IMR-90 (cell line): Measurements from ENCODE around the gene FGF2. TPM values are rescaled to one million over a fixed set of nuclear protein-coding genes. Genes with fewer than 3 reads are reported as not detected.
A peak's percentile ranks its signal among the peaks of the same experiment; 100 is the strongest.

Experiments
- ATAC-seq: fragments of 200-7000 bp; cut with Tn5 transposase; 2 replicates; pipeline ENCODE4 v1.9.1; 2020; ENCODE audit warnings: low read depth, mild to moderate bottlenecking, moderate library complexity
- BruUV-seq: library from RNA; stranded (reverse); fragments of 400-500 nt; replicated peaks from 2 replicates; lab custom pipeline; 2021; lab: Mats Ljungman, UMichigan
- CTCF ChIA-PET: fragments of 300-600 bp; formaldehyde crosslinking; extraction: SDS; loops from one replicate; lab custom pipeline; 2021; ENCODE audit warnings: antibody characterized with exemption; lab: Yijun Ruan, JAX
- POLR2A ChIA-PET: fragments of 300-600 bp; sonication (Branson Sonifier 250); formaldehyde crosslinking; loops from one replicate; lab custom pipeline; 2022; ENCODE audit warnings: antibody characterized with exemption; ENCODE audit not compliant: unreplicated experiment; lab: Charles Lee
- DNase-seq: peaks from one replicate; pipeline ENCODE4 v3.0.0; 2013
- H2AFZ ChIP-seq: replicated peaks from 2 replicates; pipeline ENCODE3; 2013; ENCODE audit warnings: low read length, mild to moderate bottlenecking; ENCODE audit not compliant: poor library complexity
- H2AK5ac ChIP-seq: 2 replicates; pipeline ENCODE4 v1.6.1; 2013; ENCODE audit warnings: low read depth, low read length, inconsistent platforms
- H2AK9ac ChIP-seq: replicated peaks from 2 replicates; pipeline ENCODE3; 2013; ENCODE audit warnings: mild to moderate bottlenecking, low read depth, low read length, moderate library complexity; ENCODE audit not compliant: poor library complexity
- H2BK120ac ChIP-seq: 2 replicates; pipeline ENCODE4 v1.6.1; 2013; ENCODE audit warnings: low read depth, low read length, inconsistent platforms
- H2BK15ac ChIP-seq: 3 replicates; pipeline ENCODE4 v1.6.1; 2013; ENCODE audit warnings: low read depth, low read length, inconsistent platforms
- H2BK20ac ChIP-seq: 2 replicates; pipeline ENCODE4 v1.6.1; 2013; ENCODE audit warnings: low read depth, mild to moderate bottlenecking, inconsistent platforms, low read length, moderate library complexity
- H2BK5ac ChIP-seq: 2 replicates; pipeline ENCODE4 v1.6.1; 2013; ENCODE audit warnings: mild to moderate bottlenecking, low read depth, low read length, inconsistent platforms; ENCODE audit not compliant: poor library complexity, severe bottlenecking
- H3K14ac ChIP-seq: replicated peaks from 2 replicates; pipeline ENCODE4 v1.6.1; 2013; ENCODE audit warnings: low read depth, low read length, inconsistent platforms
- H3K18ac ChIP-seq: 2 replicates; pipeline ENCODE4 v1.6.1; 2013; ENCODE audit warnings: low read depth, low read length, control low read depth
- H3K23ac ChIP-seq: 2 replicates; pipeline ENCODE4 v1.6.1; 2013; ENCODE audit warnings: low read depth, low read length, inconsistent platforms
- H3K27ac ChIP-seq: 2 replicates; pipeline ENCODE4 v1.5.1; 2013; ENCODE audit warnings: mild to moderate bottlenecking, control low read depth, low read length; ENCODE audit not compliant: insufficient read depth
- H3K27me3 ChIP-seq: 2 replicates; pipeline ENCODE4 v1.6.1; 2013; ENCODE audit warnings: low read length; ENCODE audit not compliant: control insufficient read depth, insufficient read depth
- H3K36me3 ChIP-seq: 2 replicates; pipeline ENCODE4 v1.6.1; 2013; ENCODE audit warnings: low read length, mixed read lengths; ENCODE audit not compliant: control insufficient read depth, insufficient read depth
- H3K4ac ChIP-seq: 2 replicates; pipeline ENCODE4 v1.6.1; 2013; ENCODE audit warnings: low read depth, low read length, inconsistent platforms
- H3K4me1 ChIP-seq: 2 replicates; pipeline ENCODE4 v1.6.1; 2013; ENCODE audit warnings: low read length, mixed read lengths; ENCODE audit not compliant: control insufficient read depth, insufficient read depth
- H3K4me2 ChIP-seq: 2 replicates; pipeline ENCODE4 v1.6.1; 2013; ENCODE audit warnings: low read depth, mild to moderate bottlenecking, control low read depth, low read length, moderate library complexity
- H3K4me3 ChIP-seq: 2 replicates; pipeline ENCODE4 v1.5.1; 2013; ENCODE audit warnings: low read depth, mild to moderate bottlenecking, control low read depth, low read length, moderate library complexity; ENCODE audit not compliant: insufficient read depth
- H3K56ac ChIP-seq: 2 replicates; pipeline ENCODE4 v1.6.1; 2013; ENCODE audit warnings: low read length, inconsistent platforms; ENCODE audit not compliant: insufficient read depth; ENCODE audit errors: extremely low read depth
- H3K79me1 ChIP-seq, 2 experiments: 2 replicates each; pipeline ENCODE4 v1.6.1; 2013; ENCODE audit warnings: low read length in 2 of 2, inconsistent platforms in 1 of 2, low read depth in 1 of 2
- H3K9ac ChIP-seq: 2 replicates; pipeline ENCODE4 v1.6.1; 2013; ENCODE audit warnings: low read depth, low read length, control low read depth
- H3K9me1 ChIP-seq: 2 replicates; pipeline ENCODE4 v1.6.1; 2013; ENCODE audit warnings: low read length, inconsistent platforms; ENCODE audit not compliant: insufficient read depth
- H3K9me3 ChIP-seq: 2 replicates; pipeline ENCODE4 v1.6.1; 2013; ENCODE audit warnings: low read length; ENCODE audit not compliant: control insufficient read depth, insufficient read depth
- H4K20me1 ChIP-seq: 2 replicates; pipeline ENCODE4 v1.6.1; 2013; ENCODE audit warnings: low read length, inconsistent platforms; ENCODE audit not compliant: insufficient read depth
- H4K5ac ChIP-seq: 2 replicates; pipeline ENCODE4 v1.6.1; 2013; ENCODE audit warnings: mild to moderate bottlenecking, low read depth, low read length, control low read depth
- H4K8ac ChIP-seq, 2 experiments: 2 replicates each; pipeline ENCODE4 v1.6.1; 2013; ENCODE audit warnings: low read depth in 2 of 2, low read length in 2 of 2, control low read depth in 1 of 2, inconsistent platforms in 1 of 2
- H4K91ac ChIP-seq: 2 replicates; pipeline ENCODE4 v1.6.1; 2013; ENCODE audit warnings: low read depth, low read length, inconsistent platforms; ENCODE audit not compliant: insufficient read depth
- BHLHE40 ChIP-seq: fragments of 150-350 bp; IDR thresholded peaks from 2 replicates; pipeline ENCODE4 v1.6.1; 2016; ENCODE audit warnings: mild to moderate bottlenecking, low read depth, low read length
- MXI1 ChIP-seq: IDR thresholded peaks from 2 replicates; pipeline ENCODE4 v1.6.1; 2012; ENCODE audit warnings: low read depth, mild to moderate bottlenecking, low read length, moderate library complexity, borderline replicate concordance
- RFX5 ChIP-seq: IDR thresholded peaks from 2 replicates; pipeline ENCODE4 v1.8.0; 2012; ENCODE audit warnings: low read depth, mild to moderate bottlenecking, low read length, moderate library complexity
- WGBS, 2 experiments: methylation state at CpG; one replicate each; pipeline versions ENCODE4 v1.1.5 to v1.1.7; 2013; ENCODE audit warnings: missing lambda C conversion rate in 2 of 2; ENCODE audit not compliant: insufficient read length in 1 of 2; ENCODE audit errors: extremely low coverage in 2 of 2; 5-methylcytosine and 5-hydroxymethylcytosine counted together
- dilution Hi-C: fragments of 300-500 bp; cut with HindIII; formaldehyde crosslinking; loops from one replicate; pipeline ENCODE4 v1.14.3; 2018; ENCODE audit warnings: low sequenced_read_pairs; ENCODE audit not compliant: unreplicated experiment
- in situ Hi-C: fragments of 300-500 bp; cut with MboI; formaldehyde crosslinking; loops from 3 replicates; pipeline ENCODE4 v1.14.3; 2019; ENCODE audit warnings: low sequenced_read_pairs, inconsistent platforms, mixed read lengths
- intact Hi-C: fragments of 100-400 bp; cut with micrococcal nuclease; formaldehyde crosslinking; loops from 2 replicates; pipeline ENCODE4 v1.10.0; 2022
- polyA plus RNA-seq, 3 experiments: library from polyadenylated mRNA; depleted of rRNA; stranded (reverse); fragments of >200 nt; gene quantifications; 2 replicates each; pipeline ENCODE4 v1.2.3, GENCODE V29; 2012; ENCODE audit warnings: low replicate concordance in 1 of 3
- total RNA-seq: library from RNA; depleted of rRNA; stranded (reverse); fragments of >200 nt; gene quantifications from 2 replicates; pipeline ENCODE4 v1.2.3, GENCODE V29; 2012

Gene FGF2
- total and polyA plus RNA-seq, 2 of the 4 experiments (the other 2 are of a cell fraction) = 12.9 to 27.1 TPM

GRCh38 chr4:122783301-122784215 is 43.1 kb upstream of the FGF2 start:
- H3K18ac ChIP-seq = peak overlapping the region; percentile 68; the same call in 1 of the 2 replicates
- H2AK9ac ChIP-seq = peak overlapping the region; percentile 39
- H2BK15ac ChIP-seq = peak overlapping the region; percentile 53; the same call in 2 of the 3 replicates
- H4K5ac ChIP-seq = peak overlapping the region; percentile 1; the same call in 1 of the 2 replicates
- peak overlapping the region; percentile 31 to 83; a peak in 3 of 4 replicates for H4K8ac ChIP-seq
- peak overlapping the region; percentile 72 for H2BK120ac ChIP-seq
- ChIA-PET CTCF (interaction anchor here (1.0 kb wide), 1 partner anchor 131 kb away, joined by 4 read pairs; no protein-coding TSS in a partner anchor), POLR2A (no interaction called here)
- H3K56ac ChIP-seq = peak overlapping the region; percentile 82
- in situ Hi-C loops (no loop called here), dilution Hi-C loops (no loop called here), intact Hi-C loops (loop anchor here (1.0 kb wide), 1 partner anchor 13 kb away; no protein-coding TSS in a partner anchor)
- H3K23ac ChIP-seq = peak overlapping the region; percentile 43
- no peak overlapping the region for H3K4me3 ChIP-seq
- peaks cover 7% of the 10 kb centered on the region for H3K4me1 ChIP-seq
- H3K79me1 ChIP-seq = 0 out of 4 replicates have a peak, but pooled peaks cover 0 to 2% of the 10 kb centered on the region in 2 experiments
- TF ChIP-seq MXI1 = peak; percentile 18; the same call in 1 of the 2 replicates
- TF ChIP-seq RFX5 = no peak
- TF ChIP-seq BHLHE40 = peak; percentile 84
- H3K9me3 ChIP-seq = no peaks in the 10 kb centered on the region
- no peaks in the 10 kb centered on the region for H3K27me3 ChIP-seq
- ATAC-seq (peak; percentile 96), DNase-seq (peak; percentile 87)
- H2BK5ac ChIP-seq = peak overlapping the region; percentile 84
- peak overlapping the region; percentile 24 for H2AK5ac ChIP-seq
- H3K9ac ChIP-seq = peak overlapping the region; percentile 28; the same call in 1 of the 2 replicates
- no peaks in the 10 kb centered on the region for H4K20me1 ChIP-seq
- no peaks in the 10 kb centered on the region for H3K36me3 ChIP-seq
- peak overlapping the region; percentile 83 for H2BK20ac ChIP-seq
- peaks cover 2% of the 10 kb centered on the region; the same call in 1 of the 2 replicates for H3K9me1 ChIP-seq
- H3K4me2 ChIP-seq = peak overlapping the region; percentile 39
- WGBS, 2 experiments = 0% methylated on average over 2 of the region's 6 CpGs; no CpG with 5 or more reads in 1 of the 2 experiments
- H3K27ac ChIP-seq = peak overlapping the region; percentile 19
- peak overlapping the region; percentile 87 for H3K4ac ChIP-seq
- peak overlapping the region; percentile 69 for H2AFZ ChIP-seq
- BruUV-seq = no TSS peak
- H3K14ac ChIP-seq = peak overlapping the region; percentile 42
- peak overlapping the region; percentile 89 for H4K91ac ChIP-seq
